ENCODE results near the gene LAMC2.

DNA sequence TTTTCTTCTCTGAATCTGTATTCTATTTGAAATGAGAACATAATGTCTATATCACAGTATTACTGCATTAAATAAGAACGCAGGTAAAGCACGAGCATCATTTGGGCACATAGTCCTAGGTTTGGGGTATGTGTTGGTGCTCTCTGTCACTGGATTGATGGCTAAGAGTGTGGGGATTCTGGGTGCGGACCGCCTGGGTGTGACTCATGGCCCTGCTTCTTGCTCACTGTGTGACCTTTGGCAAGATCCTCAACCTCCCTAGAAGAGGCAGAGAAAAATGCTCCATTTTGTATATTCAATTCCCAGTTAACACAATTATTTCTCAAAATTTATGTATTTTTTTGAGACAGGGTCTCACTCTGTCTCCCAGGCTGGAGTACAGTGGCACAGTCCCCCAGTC, 99.7 kb downstream of the LAMC2 start:
- no peak for TF ChIP-seq TCF4 (CRISPR knock-in tag; IDR thresholded peaks at IDR 0.05; ENCODE audit: borderline replicate concordance)
- TF ChIP-seq, protein P1, sequence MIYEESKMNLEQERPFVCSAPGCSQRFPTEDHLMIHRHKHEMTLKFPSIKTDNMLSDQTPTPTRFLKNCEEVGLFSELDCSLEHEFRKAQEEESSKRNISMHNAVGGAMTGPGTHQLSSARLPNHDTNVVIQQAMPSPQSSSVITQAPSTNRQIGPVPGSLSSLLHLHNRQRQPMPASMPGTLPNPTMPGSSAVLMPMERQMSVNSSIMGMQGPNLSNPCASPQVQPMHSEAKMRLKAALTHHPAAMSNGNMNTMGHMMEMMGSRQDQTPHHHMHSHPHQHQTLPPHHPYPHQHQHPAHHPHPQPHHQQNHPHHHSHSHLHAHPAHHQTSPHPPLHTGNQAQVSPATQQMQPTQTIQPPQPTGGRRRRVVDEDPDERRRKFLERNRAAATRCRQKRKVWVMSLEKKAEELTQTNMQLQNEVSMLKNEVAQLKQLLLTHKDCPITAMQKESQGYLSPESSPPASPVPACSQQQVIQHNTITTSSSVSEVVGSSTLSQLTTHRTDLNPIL (CRISPR knock-in tag; IDR thresholded peaks at IDR 0.05; ENCODE audit: low read depth) = no peak
- TF ChIP-seq PPARA (CRISPR knock-in tag; IDR thresholded peaks at IDR 0.05; ENCODE audit: borderline replicate concordance) = no peak
- TF ChIP-seq, protein P2, sequence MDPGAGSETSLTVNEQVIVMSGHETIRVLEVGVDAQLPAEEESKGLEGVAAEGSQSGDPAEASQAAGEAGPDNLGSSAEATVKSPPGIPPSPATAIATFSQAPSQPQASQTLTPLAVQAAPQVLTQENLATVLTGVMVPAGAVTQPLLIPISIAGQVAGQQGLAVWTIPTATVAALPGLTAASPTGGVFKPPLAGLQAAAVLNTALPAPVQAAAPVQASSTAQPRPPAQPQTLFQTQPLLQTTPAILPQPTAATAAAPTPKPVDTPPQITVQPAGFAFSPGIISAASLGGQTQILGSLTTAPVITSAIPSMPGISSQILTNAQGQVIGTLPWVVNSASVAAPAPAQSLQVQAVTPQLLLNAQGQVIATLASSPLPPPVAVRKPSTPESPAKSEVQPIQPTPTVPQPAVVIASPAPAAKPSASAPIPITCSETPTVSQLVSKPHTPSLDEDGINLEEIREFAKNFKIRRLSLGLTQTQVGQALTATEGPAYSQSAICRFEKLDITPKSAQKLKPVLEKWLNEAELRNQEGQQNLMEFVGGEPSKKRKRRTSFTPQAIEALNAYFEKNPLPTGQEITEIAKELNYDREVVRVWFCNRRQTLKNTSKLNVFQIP (CRISPR knock-in tag; IDR thresholded peaks at IDR 0.05; ENCODE audit: borderline replicate concordance, low read depth) = no peak
- TF ChIP-seq ZNF565 (CRISPR knock-in tag; conservative IDR thresholded peaks at IDR 0.05; ENCODE audit: low read depth) = no peak
- TF ChIP-seq ARNTL (CRISPR knock-in tag; IDR thresholded peaks at IDR 0.05; ENCODE audit: borderline replicate concordance, low read depth) = no peak
